ENCODE measurements around the gene CPAMD8. TPM values are rescaled to one million over a fixed set of nuclear protein-coding genes. Genes with fewer than 3 reads are reported as not detected.

The CPAMD8 gene
- 2.4 TPM for polyA plus RNA-seq (ENCODE audit: insufficient read length)

DNA sequence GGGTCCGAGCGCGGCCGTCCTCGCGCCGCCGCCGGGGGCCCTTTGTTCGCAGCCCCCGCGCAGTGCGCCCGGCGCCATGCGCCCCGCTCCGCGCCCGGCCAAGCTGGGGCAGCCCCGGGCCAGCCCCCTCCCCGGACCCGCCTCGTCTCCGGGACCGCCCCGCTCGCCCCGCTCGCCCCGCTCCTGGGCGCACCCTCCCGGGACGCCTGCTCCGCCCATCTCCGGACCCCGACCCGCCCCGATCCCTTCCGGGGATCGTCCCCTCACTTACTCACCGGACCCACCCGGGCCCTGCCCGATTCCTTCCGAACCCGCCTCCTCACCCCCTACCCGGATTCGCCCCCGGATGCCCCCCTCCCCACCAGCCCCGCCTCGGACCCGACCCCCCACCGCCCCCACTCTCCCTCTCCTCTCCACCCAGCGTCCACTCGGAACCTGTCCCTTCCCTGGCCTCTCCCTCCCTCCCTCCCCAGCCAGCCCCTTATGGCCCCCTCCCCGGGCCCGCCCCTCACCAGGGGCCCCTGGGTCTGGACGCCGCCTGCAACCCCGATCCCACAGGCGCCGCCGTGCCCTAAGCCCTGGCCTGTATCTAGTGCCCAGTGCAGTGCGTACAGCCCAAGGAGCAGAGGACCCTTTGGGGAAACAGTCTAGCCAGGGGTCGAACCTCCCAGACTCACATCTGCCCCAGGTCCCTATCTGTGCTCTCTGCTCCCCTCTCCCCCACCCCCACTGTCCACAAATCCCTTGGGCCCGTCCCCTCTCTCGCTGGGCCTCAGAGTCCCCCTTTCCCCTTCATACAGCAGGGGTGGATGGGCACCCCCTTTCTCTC is at the start of gene CPAMD8:
Gene CPAMD8, minus strand, starts transcription at position 105 of the 829 bp plus-strand sequence. CDS start 168 bp downstream, outside the sequence.
- DNase-seq (ENCODE audit: low read depth), result no peak

DNA sequence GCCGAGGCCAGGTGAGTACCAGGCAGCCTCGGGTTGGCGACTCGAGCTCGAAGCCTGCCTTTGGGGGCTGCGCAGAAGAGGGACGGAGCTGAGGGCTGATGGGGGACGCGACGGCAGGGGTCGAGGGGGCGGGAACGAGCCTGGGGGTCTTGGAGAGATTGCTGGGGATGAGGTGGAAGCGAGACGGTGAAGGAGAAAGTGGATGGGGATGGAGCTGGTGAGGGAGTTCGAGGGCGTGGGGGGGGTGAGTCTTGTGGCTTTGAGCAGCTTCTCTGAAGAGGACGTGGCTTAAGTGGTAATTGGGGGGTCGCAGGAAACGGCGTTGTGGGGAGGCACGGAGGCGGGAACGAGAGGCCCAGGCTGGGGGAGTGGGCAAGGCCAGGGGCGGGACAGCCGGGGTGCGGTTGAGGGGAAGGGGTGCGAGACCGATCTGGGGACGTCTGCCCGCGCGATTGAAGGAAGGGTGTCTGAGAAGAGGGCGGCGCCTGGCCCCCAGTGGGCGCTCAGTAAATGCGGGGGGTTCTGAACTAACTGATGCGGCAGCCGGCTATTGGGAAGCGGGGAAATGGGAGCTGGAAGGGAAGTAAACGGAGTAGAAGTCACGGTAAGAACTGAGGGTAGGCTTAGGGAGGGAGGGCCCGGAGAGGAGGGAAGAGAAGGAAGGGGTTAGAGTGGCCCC is 49.4 kb upstream of the CPAMD8 start:
- no peak for DNase-seq (ENCODE audit: low read depth)

DNA sequence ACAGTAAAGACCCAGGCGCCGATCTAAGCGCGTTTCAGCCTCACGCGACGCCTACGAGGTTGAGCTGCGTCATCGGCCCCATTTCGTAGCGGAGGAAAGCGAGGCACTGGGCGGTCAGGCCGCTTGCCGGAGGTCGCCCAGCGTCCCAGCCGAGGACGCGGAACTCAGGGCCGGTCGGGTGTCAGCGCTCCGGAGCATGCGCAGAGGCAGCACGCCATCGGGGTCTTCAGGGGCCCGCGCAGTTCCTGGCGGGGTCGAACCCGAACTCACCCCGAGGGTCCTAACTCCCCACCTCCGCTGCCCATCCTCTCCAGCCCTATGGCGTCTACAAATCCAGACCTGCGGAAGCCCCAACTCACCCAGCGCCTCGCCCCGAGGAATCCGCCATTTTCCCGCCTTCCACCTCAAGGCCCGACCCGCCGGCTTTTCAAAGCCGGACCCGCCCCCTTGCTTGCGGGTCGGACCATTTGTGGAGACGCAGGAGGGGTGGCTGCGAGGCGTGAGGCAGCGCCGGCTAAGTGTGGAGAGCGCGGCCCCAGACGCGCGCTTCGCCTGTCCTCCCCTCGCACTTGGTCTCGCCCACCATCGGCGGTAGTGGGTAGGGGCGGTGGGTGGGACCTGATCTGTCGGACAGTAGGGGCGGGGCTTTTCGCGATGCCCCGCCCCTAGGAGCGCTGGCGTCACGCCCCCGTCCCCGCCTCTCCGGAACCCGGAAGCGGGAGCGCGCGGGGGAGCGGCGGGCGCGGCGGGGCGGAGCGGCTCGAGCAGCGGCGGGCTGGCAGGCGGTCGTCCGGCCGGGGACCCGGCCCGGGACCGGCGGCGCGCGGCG is 48.6 kb upstream of the CPAMD8 start, which contains the start of the genes HAUS8 and MYO9B:
Gene HAUS8, minus strand, starts transcription at position 418 of the 829 bp plus-strand sequence. Its CDS starts 30 bp downstream, at position 388.
Gene MYO9B, plus strand, starts transcription at position 743 of the 829 bp plus-strand sequence. CDS start 25,941 bp downstream, outside the sequence.
- DNase-seq (ENCODE audit: low read depth), result peak; percentile 97

DNA sequence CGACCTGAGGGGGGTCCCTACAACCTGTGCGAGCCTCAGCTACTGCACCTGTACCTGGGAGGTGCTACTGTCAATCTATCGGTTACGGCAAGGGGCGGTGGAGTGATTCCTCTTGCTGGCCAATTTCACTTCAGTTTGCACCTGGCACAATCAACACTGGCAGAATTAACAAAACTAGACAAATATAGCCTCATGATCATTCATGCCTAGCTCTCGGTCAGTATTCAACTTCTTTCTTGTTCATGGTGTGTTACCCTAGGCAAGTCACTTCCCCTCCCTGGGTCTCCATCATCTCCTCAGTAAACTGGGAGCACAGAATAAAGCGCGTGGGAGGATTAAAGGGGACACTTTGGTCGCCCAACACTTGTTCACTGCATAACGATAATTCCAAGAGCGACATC is 48.0 kb upstream of the CPAMD8 start:
- DNase-seq (ENCODE audit: low read depth), result no peak

DNA sequence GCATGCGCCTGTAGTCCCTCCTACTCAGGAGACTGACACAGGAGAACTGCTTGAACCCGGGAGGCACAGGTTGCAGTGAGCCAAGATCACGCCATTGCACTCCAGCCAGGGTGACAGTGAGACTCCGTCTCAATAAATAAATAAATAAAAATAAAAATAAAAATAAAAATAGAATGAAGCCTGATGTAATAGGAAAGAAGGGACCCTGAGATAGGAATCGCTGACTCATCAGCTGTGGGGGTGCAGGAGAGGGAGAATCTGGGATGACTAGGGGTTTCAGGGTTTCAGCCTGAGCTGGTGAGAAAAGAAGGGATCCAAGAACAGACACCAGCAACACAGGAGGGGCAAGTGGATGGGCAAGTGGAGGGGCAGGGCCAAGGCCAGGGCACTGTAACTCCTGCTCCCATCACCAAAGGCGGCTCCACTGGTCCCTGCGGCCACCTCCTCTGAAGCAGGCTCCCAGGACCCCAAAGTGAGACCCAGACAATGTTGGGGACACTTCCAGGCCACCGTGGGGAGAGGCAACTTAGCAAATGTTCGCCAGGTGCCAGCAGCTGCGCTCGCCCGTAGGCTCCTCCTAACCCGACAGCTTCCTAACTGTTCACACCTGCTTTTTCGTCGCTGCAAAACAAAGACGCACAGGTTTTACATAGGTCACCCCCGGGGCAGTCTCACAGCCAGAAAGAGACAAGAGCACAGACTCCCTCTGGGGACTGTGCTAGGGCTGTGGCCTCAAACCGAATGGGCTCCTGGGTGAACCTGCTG is 47.4 kb upstream of the CPAMD8 start:
- no peak for DNase-seq (ENCODE audit: low read depth)

DNA sequence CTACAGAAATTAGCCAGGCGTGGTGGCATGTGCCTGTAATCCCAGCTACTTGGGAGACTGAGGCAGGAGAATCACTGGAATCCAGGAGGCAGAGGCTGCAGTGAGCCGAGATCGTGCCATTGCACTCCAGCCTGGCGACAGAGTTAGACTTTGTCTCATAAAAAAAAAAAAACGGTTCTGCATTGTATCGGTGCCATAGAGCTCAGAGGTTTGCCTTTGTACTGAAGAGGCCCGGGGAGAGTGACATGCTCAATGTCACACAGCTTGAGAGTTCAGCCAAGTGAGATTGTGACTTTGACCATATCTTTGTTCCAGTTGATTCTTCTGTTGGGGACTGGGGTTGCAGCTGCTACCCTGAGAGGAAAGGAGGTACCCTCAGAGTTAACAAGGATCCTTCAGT is 44.3 kb upstream of the CPAMD8 start:
- DNase-seq (ENCODE audit: low read depth), result no peak

DNA sequence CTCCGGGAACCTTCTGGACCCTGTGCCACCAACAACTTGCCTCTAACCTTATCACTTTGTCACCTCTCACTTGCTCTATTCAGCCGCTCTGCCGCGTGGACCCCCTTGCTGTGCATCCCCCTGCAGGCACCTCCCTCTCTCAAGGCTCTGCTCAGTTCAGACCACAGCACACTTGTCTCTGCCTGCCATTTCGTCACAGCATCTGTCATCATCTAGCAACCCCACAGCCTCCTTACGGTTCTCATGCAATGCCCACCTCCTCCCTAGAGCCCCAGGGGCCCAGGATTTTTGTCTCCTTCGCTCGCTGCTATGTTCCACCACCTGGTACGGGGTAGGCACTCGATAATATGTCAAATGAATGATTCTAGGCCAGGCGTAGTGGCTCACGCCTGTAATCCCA is 43.8 kb upstream of the CPAMD8 start:
- no peak for DNase-seq (ENCODE audit: low read depth)

DNA sequence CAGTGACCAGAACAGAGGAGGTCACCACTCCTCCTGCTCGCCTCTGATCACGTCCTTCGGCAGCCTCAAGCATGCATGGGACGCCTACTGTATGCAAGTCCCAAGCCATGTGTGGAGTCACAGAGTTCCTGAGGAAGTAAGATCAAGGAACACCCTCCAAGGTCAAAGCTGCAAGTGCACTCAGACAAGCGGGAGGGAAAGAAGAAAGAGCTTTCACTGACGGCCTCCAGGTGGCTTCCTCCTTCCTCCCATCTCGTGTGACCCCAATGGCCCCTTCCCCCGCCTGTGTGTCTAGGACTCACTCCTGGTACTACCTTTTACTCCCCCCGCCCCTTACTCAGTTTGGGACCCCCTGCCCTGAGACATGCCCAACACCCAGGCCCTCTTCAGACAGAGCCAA is 42.6 kb upstream of the CPAMD8 start:
- no peak for DNase-seq (ENCODE audit: low read depth)

DNA sequence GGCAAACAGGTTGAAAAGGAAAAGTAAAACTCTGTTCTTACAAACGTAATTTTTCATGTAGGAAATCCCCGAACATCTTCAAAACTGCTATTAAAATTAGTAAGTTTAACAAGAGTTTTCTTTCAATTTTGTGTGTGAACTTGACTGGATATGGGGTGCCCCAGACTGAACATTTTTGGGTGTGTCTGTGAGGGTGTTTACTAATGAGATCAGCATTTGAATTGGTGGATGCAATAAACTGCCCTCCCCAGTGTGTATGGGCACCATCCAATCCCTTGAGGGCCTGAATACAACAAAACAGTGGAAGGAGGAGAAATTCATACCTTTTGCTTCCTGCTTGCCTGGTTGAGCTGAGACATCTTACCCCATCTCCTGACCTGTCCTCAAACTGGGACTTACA is 36.8 kb upstream of the CPAMD8 start:
- DNase-seq (ENCODE audit: low read depth), result no peak

DNA sequence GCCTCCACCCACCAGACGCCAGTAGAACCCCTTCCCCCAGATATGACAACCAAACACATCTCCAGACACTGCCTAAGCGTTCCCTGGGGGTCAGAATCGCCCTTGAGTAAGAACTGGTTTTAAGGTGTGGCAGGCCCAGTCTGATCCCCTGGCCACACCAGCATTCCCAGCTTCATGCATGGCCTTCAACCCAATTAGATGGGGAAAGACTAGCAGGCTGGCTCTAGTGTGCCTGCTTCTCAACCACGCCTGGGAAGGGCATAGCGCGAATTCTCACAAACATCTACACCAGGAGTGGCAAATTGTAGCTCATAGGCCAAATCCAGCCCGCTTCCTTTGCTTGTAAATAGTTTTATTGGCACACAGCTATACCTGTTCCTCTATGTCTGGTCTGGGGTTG is 35.1 kb upstream of the CPAMD8 start:
- DNase-seq (ENCODE audit: low read depth), result no peak

DNA sequence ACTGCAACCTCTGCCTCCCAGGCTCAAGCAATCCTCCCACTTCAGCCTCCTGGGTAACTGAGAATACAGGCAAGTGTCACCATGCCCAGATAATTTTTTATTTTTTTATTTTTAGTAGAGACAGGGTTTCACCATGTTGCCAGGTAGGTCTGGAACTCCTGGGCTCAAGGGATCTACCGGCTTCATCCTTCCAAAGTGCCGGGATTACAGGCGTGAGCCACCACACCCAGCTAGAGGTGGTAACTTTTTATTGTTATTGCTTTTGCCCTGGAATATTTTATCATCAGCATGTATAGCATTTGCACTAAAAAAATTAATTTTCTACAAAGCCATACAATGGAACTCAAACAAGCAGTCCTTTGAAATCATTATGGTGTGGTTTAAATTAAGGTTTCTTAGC is 34.6 kb upstream of the CPAMD8 start:
- DNase-seq (ENCODE audit: low read depth), result no peak

DNA sequence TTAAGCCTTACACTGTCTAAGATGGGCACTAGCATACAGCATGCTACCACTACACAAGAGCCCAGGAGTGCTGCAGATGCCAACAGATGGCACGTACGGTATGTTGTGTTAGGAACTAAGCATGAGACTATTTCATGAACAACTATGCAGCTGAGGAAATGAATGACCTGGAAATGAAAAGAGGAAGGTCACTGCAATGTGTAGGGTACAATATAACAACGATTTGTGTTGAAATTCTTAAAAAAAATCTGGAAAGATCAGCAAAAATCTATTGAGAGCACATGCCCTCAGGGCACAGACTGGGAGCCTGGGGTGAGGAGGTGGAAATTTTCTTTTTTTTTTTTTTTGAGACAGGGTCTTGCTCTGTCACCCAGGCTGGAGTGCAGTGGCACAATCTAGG is 34.2 kb upstream of the CPAMD8 start:
- DNase-seq (ENCODE audit: low read depth), result no peak

DNA sequence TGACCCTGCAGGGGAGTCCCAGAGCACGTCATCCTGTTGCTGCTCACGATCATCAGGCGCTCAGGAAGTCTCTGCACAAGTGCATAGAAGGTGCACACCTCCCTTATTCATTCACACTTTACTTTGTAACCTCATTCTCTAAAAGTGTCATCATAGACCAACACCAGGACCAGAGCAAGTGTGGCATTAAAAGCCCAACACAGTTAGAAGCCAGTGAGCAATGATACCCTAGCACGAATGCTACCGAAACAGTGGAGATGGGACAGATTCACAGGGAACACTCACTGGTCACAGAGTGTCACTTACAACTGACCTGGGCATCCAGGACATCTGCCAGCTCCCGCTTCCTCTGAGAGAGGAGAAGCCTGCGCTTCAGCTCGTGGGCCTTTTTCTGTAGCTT is 31.6 kb upstream of the CPAMD8 start:
- DNase-seq (ENCODE audit: low read depth), result no peak

DNA sequence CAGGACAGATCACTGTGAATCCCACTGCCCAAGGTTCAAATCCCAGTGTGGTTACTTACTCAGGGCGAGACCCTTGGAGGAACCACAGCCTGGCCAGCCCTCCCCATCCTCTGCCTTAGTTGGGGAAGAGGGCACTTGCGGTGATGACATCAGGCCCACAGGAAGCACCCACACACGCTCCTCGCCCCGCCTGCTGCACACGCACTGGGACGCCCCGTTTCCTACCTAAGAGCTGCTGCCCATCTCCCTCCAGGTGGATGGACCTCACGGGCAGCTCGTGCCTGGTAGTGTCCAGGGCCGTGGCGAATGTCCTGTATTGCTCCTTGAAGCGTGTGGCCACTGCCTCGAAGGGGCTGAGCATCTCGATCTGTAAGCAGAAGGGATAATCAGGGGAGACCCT is 29.0 kb upstream of the CPAMD8 start:
- DNase-seq (ENCODE audit: low read depth), result no peak

DNA sequence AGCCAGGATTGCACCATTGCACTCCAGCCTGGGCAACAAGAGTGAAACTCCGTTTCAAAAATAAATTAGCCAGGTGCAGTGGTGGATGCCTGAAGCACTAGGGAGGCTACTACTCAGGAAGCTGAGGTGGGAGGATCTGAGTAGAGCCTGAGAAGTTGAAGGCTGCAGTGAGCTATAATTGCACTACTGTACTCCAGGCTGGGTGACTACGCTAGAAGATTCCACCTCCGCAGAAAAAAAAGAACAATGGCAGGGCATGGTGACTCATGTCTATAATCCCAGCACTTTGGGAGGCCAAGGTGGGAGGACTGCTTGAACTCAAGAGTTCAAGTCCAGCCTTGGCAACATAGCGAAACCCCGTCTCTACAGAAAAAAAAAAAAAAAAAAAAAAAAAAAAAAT is 28.1 kb upstream of the CPAMD8 start:
- no peak for DNase-seq (ENCODE audit: low read depth)

DNA sequence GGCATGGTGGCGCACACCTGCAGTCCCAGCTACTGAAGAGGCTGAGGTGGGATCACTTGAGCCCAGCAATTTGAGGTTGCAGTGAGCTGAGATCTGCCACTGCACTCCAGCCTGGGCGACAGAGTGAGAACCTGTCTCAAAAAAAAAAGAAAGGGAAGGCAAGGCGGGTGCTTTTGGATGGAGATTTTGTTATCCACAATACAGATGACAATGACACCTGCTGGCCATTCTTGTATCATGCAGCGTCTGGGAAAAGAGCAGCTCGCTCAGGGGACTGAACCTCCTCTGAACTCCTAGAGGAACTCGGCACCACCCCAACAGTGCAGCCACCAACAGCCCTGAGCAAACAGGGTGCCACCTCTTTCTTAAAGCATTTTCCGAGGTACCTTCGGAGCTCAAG is 25.8 kb upstream of the CPAMD8 start:
- peak; percentile 35 for DNase-seq (ENCODE audit: low read depth)

DNA sequence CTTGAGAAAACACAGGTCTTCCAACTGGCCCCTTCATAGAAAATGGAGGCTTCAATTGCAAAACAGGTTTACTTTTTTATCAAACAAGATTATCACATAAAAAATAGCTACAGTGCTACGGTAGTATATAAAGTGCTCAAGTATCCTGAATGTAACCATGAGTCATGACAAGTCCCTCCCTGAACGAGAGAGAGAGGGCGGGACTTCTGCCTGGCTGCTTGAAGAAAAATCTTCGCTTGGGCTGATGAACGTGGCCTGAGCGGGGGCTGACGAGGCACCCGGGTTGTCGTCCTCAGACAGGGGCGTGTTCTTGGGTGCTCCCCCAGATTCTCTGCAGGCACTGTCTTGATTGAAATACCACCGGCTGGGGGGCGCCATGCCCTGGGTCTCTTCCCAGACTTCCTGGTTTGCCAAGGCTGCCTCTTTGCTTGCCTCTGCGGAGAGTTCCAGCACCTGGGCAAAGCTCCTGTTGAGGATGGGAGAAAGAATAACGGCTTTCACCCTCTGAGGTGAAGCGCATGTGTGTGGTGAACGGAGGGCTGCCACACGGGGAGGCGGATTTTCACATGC is 23.2 kb upstream of the CPAMD8 start:
- DNase-seq (ENCODE audit: low read depth), result no peak

DNA sequence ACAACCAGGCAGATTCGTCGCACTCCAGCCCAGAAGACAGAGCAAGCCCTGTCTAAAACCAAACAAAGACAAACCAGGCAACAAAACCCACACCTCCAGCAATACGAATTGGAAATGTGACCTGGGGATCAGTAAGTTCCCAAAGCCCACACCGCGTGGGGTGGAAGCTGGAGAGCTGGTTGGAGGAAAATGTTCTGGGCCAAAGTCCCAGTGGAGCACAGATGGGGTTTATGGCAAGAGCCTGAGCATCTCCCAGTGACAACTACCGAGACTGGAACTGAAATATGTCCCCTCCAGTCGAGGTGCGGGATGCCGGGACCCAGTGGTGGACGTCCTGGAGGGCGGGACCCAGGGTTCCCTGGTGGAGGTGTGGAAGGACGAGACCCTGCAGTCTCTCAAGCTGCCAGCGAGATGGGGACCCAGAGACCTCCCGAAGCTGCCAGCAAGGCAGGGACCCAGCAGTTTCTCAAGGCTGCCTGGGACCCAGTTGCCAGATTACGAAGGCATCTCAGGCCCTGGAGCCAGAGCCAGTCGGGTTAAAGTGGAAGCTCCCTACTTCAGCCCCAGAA is 22.4 kb upstream of the CPAMD8 start:
- DNase-seq (ENCODE audit: low read depth), result no peak

DNA sequence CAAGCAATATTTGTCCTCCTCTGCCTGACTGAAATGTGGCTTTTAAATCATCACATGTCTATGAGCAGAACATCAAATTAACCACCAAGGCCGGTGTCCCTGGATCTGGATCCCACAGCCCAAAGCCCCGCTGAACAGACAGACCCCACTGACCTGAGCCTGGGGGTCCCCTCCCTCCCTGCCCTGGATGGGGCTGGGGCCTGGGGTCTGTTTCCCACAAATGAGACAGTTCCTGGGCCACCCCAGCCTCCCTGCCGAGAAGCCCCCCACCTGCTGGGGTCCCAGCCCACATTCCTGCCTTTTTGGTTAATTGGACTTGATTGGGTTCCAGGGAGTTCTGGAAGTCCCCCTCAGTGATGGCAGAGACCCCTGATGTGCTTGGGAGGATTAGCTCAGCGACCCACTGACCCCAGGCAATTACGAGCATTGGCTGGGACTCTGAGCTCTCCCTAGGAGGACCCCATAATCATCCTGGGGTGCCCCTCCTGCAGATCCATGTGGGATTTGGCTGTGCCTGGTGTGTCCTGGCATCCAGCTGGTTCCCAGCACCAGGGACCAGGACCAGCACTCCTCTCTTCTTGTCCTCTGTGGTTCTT is 19.4 kb upstream of the CPAMD8 start:
- DNase-seq (ENCODE audit: low read depth), result no peak

DNA sequence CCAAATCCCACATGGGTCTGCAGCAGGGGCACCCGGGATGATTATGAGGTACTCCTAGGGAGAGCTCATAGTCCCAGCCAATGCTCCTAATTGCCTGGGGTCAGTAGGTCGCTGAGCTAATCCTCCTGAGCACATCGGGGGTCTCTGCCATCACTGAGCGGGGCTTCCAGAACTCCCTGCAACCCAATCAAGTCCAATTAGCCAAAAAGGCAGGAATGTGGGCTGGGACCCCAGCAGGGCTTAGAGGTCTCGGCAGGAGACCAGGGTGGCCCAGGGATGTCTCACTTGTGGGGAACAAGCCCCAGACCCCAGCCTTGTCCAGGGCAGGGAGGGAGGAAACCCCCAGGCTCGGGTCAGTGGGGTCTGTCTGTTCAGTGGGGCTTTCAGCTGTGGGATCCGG is 17.1 kb upstream of the CPAMD8 start:
- DNase-seq (ENCODE audit: low read depth), result no peak
